HepG2 (cell line): ENCODE measurements around the gene CNTN4. TPM values are rescaled to one million over a fixed set of nuclear protein-coding genes. Genes with fewer than 3 reads are reported as not detected.

Source experiments
- ATAC-seq: fragments of 200-7000 bp; cut with Tn5 transposase; 3 replicates; pipeline ENCODE4 v1.9.1; 2020; ENCODE audit warnings: mild to moderate bottlenecking, moderate library complexity
- BruUV-seq: library from RNA; stranded (reverse); fragments of 400-500 nt; replicated peaks from 2 replicates; lab custom pipeline; 2021; lab: Mats Ljungman, UMichigan
- CTCF ChIA-PET: fragments of 300-600 bp; formaldehyde crosslinking; extraction: SDS; loops from one replicate; lab custom pipeline; 2021; ENCODE audit warnings: low total read pairs, inconsistent platforms, low intra/inter-chr PET ratio; lab: Yijun Ruan, JAX
- POLR2A ChIA-PET: fragments of 350-600 bp; sonication (Branson Sonifier 250); formaldehyde crosslinking; loops from one replicate; lab custom pipeline; 2020; ENCODE audit warnings: antibody characterized with exemption, inconsistent platforms; lab: Yijun Ruan, JAX
- DNase-seq: peaks from one replicate; pipeline ENCODE4 v3.0.0-alpha.2; 2015; ENCODE audit warnings: low spot score
- FAIRE-seq: peaks from 3 replicates; lab custom pipeline; 2011; peaks lifted over from hg19 to GRCh38; lab: Jason Lieb, UNC
- H2AFZ ChIP-seq: one replicate; pipeline ENCODE4 v1.6.1; 2011; ENCODE audit warnings: low read length, inconsistent platforms
- H3K27ac ChIP-seq: fragments of 300-600 bp; 3 replicates; pipeline ENCODE4 v1.8.0; 2011; ENCODE audit warnings: mixed run types, mild to moderate bottlenecking, mixed read lengths, low read length, inconsistent platforms; ENCODE audit not compliant: insufficient read depth; ENCODE audit errors: extremely low read length
- H3K27me3 ChIP-seq, 2 experiments: fragments of 200-600 bp in 1 of 2; 2 replicates in 1 of 2; 3 replicates in 1 of 2; pipeline versions ENCODE4 v1.6.0 to v1.8.0; 2011; ENCODE audit warnings: low read length in 2 of 2, mild to moderate bottlenecking in 2 of 2, moderate library complexity in 2 of 2, inconsistent platforms in 1 of 2; ENCODE audit not compliant: insufficient read depth in 2 of 2, control insufficient read depth in 1 of 2
- H3K36me3 ChIP-seq, 2 experiments: fragments of 200-600 bp in 1 of 2; replicated peaks in 1 of 2; 2 replicates in 1 of 2; 3 replicates in 1 of 2; pipeline versions ENCODE4 v1.5.1 to v1.8.0; 2011; ENCODE audit warnings: low read length in 2 of 2, inconsistent platforms in 1 of 2; ENCODE audit not compliant: insufficient read depth in 2 of 2, control insufficient read depth in 1 of 2
- H3K4me1 ChIP-seq: 2 replicates; pipeline ENCODE4 v1.5.1; 2012; ENCODE audit warnings: low read length, inconsistent platforms; ENCODE audit not compliant: insufficient read depth
- H3K4me2 ChIP-seq: 2 replicates; pipeline ENCODE4 v1.6.0; 2011; ENCODE audit warnings: low read depth, low read length, inconsistent platforms
- H3K4me3 ChIP-seq, 3 experiments: fragments of 200-600 bp in 1 of 3; sonication (generic), shearing (Covaris generic) in 1 of 3; replicated peaks in 1 of 3; 2 replicates each; pipeline ENCODE4 v1.5.1; 2011 to 2016; ENCODE audit warnings: low read length in 3 of 3, inconsistent platforms in 2 of 3, low read depth in 2 of 3, mild to moderate bottlenecking in 2 of 3, control low read depth in 1 of 3, mixed read lengths in 1 of 3; ENCODE audit not compliant: insufficient read depth in 1 of 3
- H3K79me2 ChIP-seq: one replicate; pipeline ENCODE4 v1.6.1; 2011; ENCODE audit warnings: low read length, inconsistent platforms; ENCODE audit not compliant: insufficient read depth
- H3K9ac ChIP-seq: 2 replicates; pipeline ENCODE4 v1.6.0; 2011; ENCODE audit warnings: mild to moderate bottlenecking, low read depth, low read length, inconsistent platforms; ENCODE audit not compliant: insufficient read depth
- H3K9me3 ChIP-seq: 2 replicates; pipeline ENCODE4 v1.5.1; 2012; ENCODE audit warnings: mild to moderate bottlenecking, low read length
- H4K20me1 ChIP-seq: 2 replicates; pipeline ENCODE4 v1.6.0; 2011; ENCODE audit warnings: inconsistent platforms, mild to moderate bottlenecking, low read length, moderate library complexity; ENCODE audit not compliant: insufficient read depth
- ISX ChIP-seq: sonication (generic); formaldehyde crosslinking; conservative IDR thresholded peaks from 2 replicates; pipeline ENCODE4 v1.5.0; 2020; ENCODE audit warnings: missing genetic modification reagents
- KIAA2018 ChIP-seq: sonication (generic); formaldehyde crosslinking; IDR thresholded peaks from 2 replicates; pipeline ENCODE4 v1.5.0; 2020; ENCODE audit warnings: mild to moderate bottlenecking, missing genetic modification reagents, borderline replicate concordance
- KLF13 ChIP-seq: sonication (generic); formaldehyde crosslinking; IDR thresholded peaks from 2 replicates; pipeline ENCODE4 v1.4.0; 2020; ENCODE audit warnings: mild to moderate bottlenecking, missing genetic modification reagents
- KLF16 ChIP-seq, 2 experiments: sonication (generic) in 1 of 2; formaldehyde crosslinking in 1 of 2; IDR thresholded peaks; 2 replicates each; pipeline versions ENCODE4 v1.6.1 to v1.8.0; 2016 to 2023; ENCODE audit warnings: missing genetic modification reagents in 2 of 2, missing compliant biosample characterization in 1 of 2
- KMT2A ChIP-seq: sonication (generic); formaldehyde crosslinking; IDR thresholded peaks from 2 replicates; pipeline ENCODE4 v1.4.0; 2020; ENCODE audit warnings: missing genetic modification reagents
- MBD4 ChIP-seq: IDR thresholded peaks from 2 replicates; pipeline ENCODE4 v1.6.1; 2012; ENCODE audit warnings: low read length, inconsistent platforms, borderline replicate concordance
- TERF1 ChIP-seq: sonication (generic); formaldehyde crosslinking; IDR thresholded peaks from 2 replicates; pipeline ENCODE4 v1.8.0; 2022; ENCODE audit warnings: mild to moderate bottlenecking, missing genetic modification reagents, moderate library complexity
- ZNF20 ChIP-seq: sonication (generic); formaldehyde crosslinking; IDR thresholded peaks from 2 replicates; pipeline ENCODE4 v1.4.0; 2020; ENCODE audit warnings: mild to moderate bottlenecking, moderate library complexity, missing genetic modification reagents
- ZNF577 ChIP-seq: sonication (generic); formaldehyde crosslinking; IDR thresholded peaks from 2 replicates; pipeline ENCODE4 v1.4.0; 2020; ENCODE audit warnings: mild to moderate bottlenecking, low read depth, missing genetic modification reagents, borderline replicate concordance
- ZNF75D ChIP-seq: sonication (generic); formaldehyde crosslinking; IDR thresholded peaks from 2 replicates; pipeline ENCODE4 v1.8.1; 2023; ENCODE audit warnings: missing genetic modification reagents, mild to moderate bottlenecking, borderline replicate concordance
- WGBS: methylation state at CpG from one replicate; pipeline ENCODE4 v1.1.6; 2017; ENCODE audit warnings: low lambda C conversion rate; 5-methylcytosine and 5-hydroxymethylcytosine counted together
- in situ Hi-C: cut with HindIII; loops from 2 replicates; pipeline ENCODE4 v1.10.0; 2017; ENCODE audit warnings: low pct_unique_long_range_greater_than_20kb; ENCODE audit not compliant: extremely low pct_ligation_motif_present
- intact Hi-C: fragments of 100-400 bp; cut with micrococcal nuclease; formaldehyde crosslinking; loops from one replicate; pipeline ENCODE4 v1.10.0; 2022; ENCODE audit not compliant: unreplicated experiment
- polyA plus RNA-seq, 8 experiments: library from polyadenylated mRNA; depleted of rRNA in 3 of 8; stranded (reverse) in 7 of 8; unstranded in 1 of 8; fragments of >200 nt; fragmentation: Illumina TruSeq in 4 of 8; extraction: Trizol in 4 of 8; gene quantifications; 2 replicates each; pipeline versions ENCODE4 v1.2.1 to v1.2.3, GENCODE V29; 2011 to 2016; ENCODE audit warnings: low read depth in 4 of 8, missing spikeins in 1 of 8, mixed read lengths in 1 of 8; ENCODE audit not compliant: insufficient read depth in 1 of 8
- total RNA-seq, 5 experiments: library from RNA; depleted of rRNA; stranded (reverse); fragments of >200 nt; fragmentation: Illumina TruSeq; extraction: Trizol; gene quantifications; 2 replicates each; pipeline ENCODE4 v1.2.3, GENCODE V29; 2016; ENCODE audit warnings: low read depth in 1 of 5
- TF ChIP-seq, protein P1 (sequence below): IDR thresholded peaks from 2 replicates; pipeline ENCODE4 v1.6.1; 2016; ENCODE audit warnings: missing compliant biosample characterization, missing genetic modification reagents, borderline replicate concordance
- TF ChIP-seq, protein P2 (sequence below): IDR thresholded peaks from 2 replicates; pipeline ENCODE4 v1.6.1; 2016; ENCODE audit warnings: missing genetic modification reagents, missing compliant biosample characterization

Gene CNTN4
- total and polyA plus RNA-seq, 2 of the 13 experiments (the other 11 are each of a cell fraction or from before 2014, with no cell fraction given) = 0.01 to 0.13 TPM

DNA sequence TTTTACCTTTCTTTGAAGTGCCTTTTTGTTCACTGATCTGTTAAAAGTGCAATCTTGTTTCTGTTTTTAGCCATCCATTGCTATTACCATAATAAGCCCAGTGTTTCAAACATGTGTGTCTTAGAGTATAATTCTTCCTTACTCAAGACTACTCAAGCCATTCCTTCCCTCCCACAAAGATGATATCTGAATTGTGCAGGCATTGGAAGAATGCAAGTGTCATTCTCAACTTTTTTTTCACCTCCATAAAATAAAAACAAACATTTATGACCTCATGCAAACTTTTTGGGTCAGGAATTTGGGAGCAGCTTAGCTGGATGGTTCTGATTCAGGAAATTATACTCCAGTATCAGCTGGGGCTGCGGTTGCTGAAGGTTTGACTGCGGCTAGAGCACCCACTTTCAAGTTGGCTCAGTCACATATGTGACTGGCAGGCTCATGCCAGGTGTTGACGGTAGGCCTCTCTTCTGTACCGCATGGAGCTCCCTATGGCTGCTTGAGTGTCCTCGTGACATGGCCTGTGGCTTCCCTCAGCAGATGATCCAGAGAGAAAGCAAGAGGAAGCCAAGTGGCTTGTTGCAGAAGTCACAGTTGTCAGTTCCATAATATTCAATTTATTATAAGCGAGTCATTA is 490.8 kb downstream of the CNTN4 start:
- 12% methylated on average over 5 of the region's 6 CpGs for WGBS
- in situ Hi-C loops = no loop called here
- TF ChIP-seq KLF13 (CRISPR knock-in tag) (no peak), ZNF577 (CRISPR knock-in tag) (no peak), KIAA2018 (CRISPR knock-in tag) (no peak), ZNF75D (CRISPR knock-in tag) (no peak), KMT2A (CRISPR knock-in tag) (no peak), TERF1 (CRISPR knock-in tag) (no peak), ZNF20 (CRISPR knock-in tag) (no peak), KLF16 (CRISPR knock-in tag; IDR thresholded peaks at IDR 0.05) (no peak), MBD4 (no peak), ISX (CRISPR knock-in tag) (no peak)
- TF ChIP-seq, protein P1, sequence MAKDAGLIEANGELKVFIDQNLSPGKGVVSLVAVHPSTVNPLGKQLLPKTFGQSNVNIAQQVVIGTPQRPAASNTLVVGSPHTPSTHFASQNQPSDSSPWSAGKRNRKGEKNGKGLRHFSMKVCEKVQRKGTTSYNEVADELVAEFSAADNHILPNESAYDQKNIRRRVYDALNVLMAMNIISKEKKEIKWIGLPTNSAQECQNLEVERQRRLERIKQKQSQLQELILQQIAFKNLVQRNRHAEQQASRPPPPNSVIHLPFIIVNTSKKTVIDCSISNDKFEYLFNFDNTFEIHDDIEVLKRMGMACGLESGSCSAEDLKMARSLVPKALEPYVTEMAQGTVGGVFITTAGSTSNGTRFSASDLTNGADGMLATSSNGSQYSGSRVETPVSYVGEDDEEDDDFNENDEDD (CRISPR knock-in tag) = no peak
- TF ChIP-seq, protein P2, sequence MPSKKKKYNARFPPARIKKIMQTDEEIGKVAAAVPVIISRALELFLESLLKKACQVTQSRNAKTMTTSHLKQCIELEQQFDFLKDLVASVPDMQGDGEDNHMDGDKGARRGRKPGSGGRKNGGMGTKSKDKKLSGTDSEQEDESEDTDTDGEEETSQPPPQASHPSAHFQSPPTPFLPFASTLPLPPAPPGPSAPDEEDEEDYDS (CRISPR knock-in tag) = no peak
- H4K20me1 ChIP-seq = no peaks in the 10 kb centered on the region
- BruUV-seq = no TSS peak
- H3K79me2 ChIP-seq = no peaks in the 10 kb centered on the region
- no peak overlapping the region for H3K27ac ChIP-seq
- H3K4me3 ChIP-seq = no peak overlapping the region
- intact Hi-C loops = no loop called here
- ChIA-PET CTCF (no interaction called here), POLR2A (no interaction called here)
- H3K9me3 ChIP-seq = no peaks in the 10 kb centered on the region
- no peaks in the 10 kb centered on the region for H3K36me3 ChIP-seq
- H3K27me3 ChIP-seq = no peaks in the 10 kb centered on the region
- no peak overlapping the region for H3K4me2 ChIP-seq
- H3K9ac ChIP-seq = no peak overlapping the region
- FAIRE-seq = no peak
- no peaks in the 10 kb centered on the region for H3K4me1 ChIP-seq
- DNase-seq = no peak
- no peak for ATAC-seq
- H2AFZ ChIP-seq = no peak overlapping the region
